GM19324 (cell line): ENCODE results near the gene HNRNPUL1.
"Not testable (repeated sequence)": the region's sequence is repeated elsewhere in the genome, so short reads cannot be mapped to it uniquely, and the experiment has no call there.

Source experiments
- ATAC-seq: cut with Tn5 transposase; IDR thresholded peaks from one replicate; pipeline ENCODE4 v1.9.1; 2021; ENCODE audit warnings: mild to moderate bottlenecking, moderate library complexity; ENCODE audit not compliant: unreplicated experiment, low FRiP score

HNRNPUL1 gene

GRCh38 chr19:41263850-41264580 is at the start of gene HNRNPUL1:
Gene HNRNPUL1 (plus strand): TSS chr19:41264372. CDS start chr19:41264504, 132 bp downstream.
- ATAC-seq = peak; percentile 87

GRCh38 chr19:41217741-41218140 is 46.4 kb upstream of the HNRNPUL1 start:
- ATAC-seq = no peak

DNA sequence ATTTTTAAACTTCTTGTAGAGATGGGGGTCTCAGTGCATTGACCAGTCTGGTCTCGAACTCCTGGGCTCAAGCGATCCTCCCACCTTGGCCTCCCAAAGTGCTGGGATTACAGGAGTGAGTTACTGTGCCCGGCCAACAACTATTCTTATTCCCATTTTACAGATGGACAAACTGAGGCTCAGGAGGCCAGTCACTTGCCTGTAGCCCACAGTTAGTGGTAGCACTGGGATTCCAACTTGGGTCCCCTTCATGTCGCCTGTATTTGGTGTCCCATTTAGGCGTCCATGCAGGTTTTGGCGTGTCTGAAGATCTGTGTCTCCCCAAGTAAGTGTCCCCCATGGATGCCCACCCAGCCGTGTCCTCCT is 45.9 kb upstream of the HNRNPUL1 start:
- no peak for ATAC-seq

DNA sequence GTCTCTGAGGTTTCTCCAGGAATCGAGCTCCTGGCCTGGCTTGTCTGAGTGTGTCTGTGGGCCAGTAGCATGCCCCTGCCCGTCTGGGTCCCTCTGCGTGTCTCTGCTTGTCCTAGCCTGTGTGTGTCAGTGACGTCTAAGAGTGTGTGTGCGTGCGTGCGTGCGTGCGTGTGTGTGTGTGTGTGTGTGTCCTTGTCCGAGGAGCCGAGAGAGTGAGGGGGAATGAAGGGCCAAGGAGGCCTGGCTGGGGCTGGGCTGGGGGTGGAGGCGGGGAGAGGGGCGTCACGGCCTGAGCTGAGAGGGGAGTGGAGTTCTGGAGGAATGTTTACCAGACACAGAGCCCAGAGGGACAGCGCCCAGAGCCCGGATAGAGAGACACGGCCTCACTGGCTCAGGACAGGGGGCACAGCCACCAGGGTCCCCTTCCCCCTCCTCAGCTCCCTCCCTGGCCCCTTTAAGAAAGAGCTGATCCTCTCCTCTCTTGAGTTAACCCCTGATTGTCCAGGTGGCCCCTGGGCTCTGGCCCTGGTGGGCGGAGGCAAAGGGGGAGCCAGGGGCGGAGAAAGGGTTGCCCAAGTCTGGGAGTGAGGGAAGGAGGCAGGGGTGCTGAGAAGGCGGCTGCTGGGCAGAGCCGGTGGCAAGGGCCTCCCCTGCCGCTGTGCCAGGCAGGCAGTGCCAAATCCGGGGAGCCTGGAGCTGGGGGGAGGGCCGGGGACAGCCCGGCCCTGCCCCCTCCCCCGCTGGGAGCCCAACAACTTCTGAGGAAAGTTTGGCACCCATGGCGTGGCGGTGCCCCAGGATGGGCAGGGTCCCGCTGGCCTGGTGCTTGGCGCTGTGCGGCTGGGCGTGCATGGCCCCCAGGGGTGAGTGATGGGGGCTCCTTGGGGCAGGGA is 45.3 kb upstream of the HNRNPUL1 start, which contains the start of gene AXL:
AXL (plus strand) TSS at position 609 of the 893 bp plus-strand sequence; CDS start at position 779, 170 bp downstream.
- no peak for ATAC-seq

GRCh38 chr19:41219924-41220567 is 44.1 kb upstream of the HNRNPUL1 start:
- no peak for ATAC-seq

GRCh38 chr19:41220811-41221210 is 43.4 kb upstream of the HNRNPUL1 start:
- no peak for ATAC-seq

- ATAC-seq = no peak
Observed at GRCh38 chr19:41221514-41222205, 42.5 kb upstream of the HNRNPUL1 start.

DNA sequence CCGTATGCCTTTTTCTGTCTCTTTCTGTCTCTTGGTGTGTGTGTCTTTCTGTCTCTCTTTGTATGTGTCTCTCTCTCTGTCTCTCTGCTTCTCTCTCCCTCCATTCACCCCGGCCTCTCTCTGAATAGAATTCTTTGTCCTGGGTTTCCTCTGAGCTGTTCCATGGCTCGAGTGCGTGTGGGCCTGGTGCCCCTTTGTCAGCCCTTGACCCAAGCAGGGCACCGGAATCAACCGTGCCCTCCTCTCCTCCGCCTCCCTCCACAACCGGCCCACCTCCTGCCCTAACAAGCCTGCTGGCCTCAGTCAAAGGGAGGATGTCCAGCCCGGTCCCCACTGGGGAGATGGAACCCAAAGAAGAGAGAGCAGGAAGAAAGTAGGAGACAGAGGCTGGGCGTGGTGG is 41.9 kb upstream of the HNRNPUL1 start:
- ATAC-seq = no peak

- ATAC-seq = no peak
Observed at GRCh38 chr19:41223431-41224234, 40.5 kb upstream of the HNRNPUL1 start.

DNA sequence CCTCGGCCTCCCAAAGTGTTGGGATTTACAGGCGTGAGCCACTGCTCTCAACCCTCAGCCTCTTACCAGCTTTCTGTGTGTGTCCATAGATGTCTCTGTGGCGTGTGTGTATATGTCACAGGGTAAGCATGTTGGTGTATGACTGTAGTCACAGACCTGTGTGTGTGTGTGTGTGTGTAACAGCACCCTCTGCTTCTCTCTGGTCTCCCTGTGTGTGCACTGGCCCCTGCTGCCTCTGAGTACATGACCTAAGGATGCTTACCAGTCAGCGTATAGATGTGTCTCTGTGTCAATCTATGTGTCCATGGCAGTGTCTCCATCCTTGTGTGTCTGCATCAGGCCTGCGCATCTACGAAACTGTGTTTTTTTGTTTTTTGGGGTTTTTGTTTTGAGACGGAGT is 39.5 kb upstream of the HNRNPUL1 start:
- ATAC-seq = no peak

- ATAC-seq = no peak
Observed at GRCh38 chr19:41225238-41226052, 38.7 kb upstream of the HNRNPUL1 start.

- ATAC-seq = no peak
Observed at GRCh38 chr19:41226053-41226873, 37.9 kb upstream of the HNRNPUL1 start.

GRCh38 chr19:41226874-41227390 is 37.2 kb upstream of the HNRNPUL1 start:
- ATAC-seq = no peak

DNA sequence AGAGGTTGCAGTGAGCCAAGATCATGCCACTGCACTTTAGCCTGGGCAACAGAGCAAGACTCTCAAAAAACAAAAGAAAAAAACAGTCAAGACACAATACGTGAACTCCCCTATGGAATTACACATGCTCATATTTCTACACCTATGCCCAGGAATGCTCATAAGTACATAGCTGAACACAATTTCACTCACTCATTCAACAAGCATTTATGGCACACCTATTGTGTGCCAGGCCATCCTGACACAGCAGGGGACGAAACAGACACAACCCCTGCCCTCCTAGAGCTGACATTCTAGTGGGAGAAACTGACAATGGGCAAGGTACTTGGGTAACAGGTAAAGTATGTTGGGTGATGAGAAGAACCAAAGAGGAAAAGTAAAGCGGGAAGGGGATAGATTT is 35.7 kb upstream of the HNRNPUL1 start:
- ATAC-seq = no peak

GRCh38 chr19:41229338-41229737 is 34.8 kb upstream of the HNRNPUL1 start:
- ATAC-seq = not testable (repeated sequence)

DNA sequence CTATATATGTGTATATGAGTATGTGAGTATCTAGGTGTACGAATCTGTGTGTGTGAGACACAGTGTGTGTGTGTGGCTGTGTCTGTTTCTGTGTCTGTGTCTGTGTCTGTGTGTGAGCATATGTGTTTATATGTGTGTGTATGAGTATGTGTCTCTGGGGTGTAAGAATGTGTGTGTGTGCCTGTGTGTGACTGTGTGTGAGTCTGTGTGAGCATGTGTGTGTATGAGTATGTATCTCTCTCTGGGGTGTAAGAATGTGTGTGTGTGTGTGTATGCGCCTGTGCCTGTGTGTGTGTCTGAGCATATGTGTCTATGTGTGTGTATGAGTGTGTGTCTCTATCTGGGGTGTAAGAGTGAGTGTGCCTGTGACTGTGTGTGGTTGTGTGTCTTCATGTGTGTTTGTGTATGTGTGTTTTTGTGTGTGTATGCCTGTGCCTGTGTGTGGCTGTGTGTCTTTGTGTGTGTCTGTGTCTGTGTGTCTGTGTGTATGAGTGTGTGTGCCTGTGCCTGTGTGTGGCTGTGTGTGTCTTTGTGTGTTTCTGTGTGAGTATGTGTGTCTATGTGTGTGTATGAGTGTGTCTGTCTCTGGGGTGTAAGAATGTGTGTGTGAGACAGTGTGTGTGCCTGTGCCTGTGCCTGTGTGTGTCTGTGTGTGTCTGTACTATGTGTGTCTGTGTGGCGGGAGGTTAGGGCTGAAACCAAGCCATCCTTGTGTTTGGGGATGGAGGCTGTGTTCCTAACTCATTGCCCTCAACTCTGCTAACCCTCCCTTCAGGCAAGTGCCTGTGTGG is 33.9 kb upstream of the HNRNPUL1 start:
- ATAC-seq = no peak

GRCh38 chr19:41232686-41233085 is 31.5 kb upstream of the HNRNPUL1 start:
- no peak for ATAC-seq
